ENCODE measurements around the gene IMPDH2.

The IMPDH2 gene

DNA sequence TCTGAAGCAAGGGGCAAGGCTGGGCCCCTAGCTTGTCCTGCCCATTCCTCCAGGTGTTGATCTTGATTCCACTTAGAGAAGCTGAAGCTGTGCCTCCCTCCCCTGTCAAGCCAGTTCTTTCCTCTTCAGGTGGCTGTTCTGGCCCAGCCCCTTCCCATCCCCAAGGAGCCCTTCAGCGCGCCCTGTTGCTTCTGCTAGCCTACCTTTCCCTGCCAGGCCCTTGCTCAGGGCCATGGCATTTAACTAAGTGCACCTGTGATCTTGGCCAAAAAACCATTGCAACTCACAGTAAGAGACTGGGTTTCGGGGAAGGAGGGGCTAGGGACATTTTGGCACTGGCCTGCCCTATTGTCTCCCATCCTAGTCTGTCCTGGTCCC, 23.9 kb downstream of the IMPDH2 start:
- Histone ChIP-seq H3K4me3 (ENCODE audit: low read length, poor library complexity, severe bottlenecking) (no peak overlapping the region), H3K27me3 (ENCODE audit: insufficient read depth, low read length, poor library complexity, severe bottlenecking) (no peaks in the 10 kb centered on the region), H4K20me1 (ENCODE audit: insufficient read depth, low read length, poor library complexity, severe bottlenecking) (peaks cover 21% of the 10 kb centered on the region), H3K9me3 (ENCODE audit: insufficient read depth, low read depth, low read length) (no peaks in the 10 kb centered on the region), H2AFZ (ENCODE audit: low read length) (no peak overlapping the region), H3K36me3 (ENCODE audit: insufficient read depth, low read length) (no peaks in the 10 kb centered on the region), H3K4me2 (ENCODE audit: low read depth, low read length, poor library complexity, severe bottlenecking) (no peak overlapping the region), H3K79me2 (ENCODE audit: insufficient read depth, low read length) (peaks cover 38% of the 10 kb centered on the region), H3K4me1 (ENCODE audit: insufficient read depth, low read length, poor library complexity, severe bottlenecking) (peaks cover 14% of the 10 kb centered on the region), H3K9ac (ENCODE audit: low read depth, low read length, poor library complexity, severe bottlenecking) (no peak overlapping the region), H3K9me2 (replicated peaks; ENCODE audit: low read depth, low read length) (no peaks in the 10 kb centered on the region), H3F3A (ENCODE audit: low read depth) (no peaks in the 10 kb centered on the region)
- TF ChIP-seq, protein P1, sequence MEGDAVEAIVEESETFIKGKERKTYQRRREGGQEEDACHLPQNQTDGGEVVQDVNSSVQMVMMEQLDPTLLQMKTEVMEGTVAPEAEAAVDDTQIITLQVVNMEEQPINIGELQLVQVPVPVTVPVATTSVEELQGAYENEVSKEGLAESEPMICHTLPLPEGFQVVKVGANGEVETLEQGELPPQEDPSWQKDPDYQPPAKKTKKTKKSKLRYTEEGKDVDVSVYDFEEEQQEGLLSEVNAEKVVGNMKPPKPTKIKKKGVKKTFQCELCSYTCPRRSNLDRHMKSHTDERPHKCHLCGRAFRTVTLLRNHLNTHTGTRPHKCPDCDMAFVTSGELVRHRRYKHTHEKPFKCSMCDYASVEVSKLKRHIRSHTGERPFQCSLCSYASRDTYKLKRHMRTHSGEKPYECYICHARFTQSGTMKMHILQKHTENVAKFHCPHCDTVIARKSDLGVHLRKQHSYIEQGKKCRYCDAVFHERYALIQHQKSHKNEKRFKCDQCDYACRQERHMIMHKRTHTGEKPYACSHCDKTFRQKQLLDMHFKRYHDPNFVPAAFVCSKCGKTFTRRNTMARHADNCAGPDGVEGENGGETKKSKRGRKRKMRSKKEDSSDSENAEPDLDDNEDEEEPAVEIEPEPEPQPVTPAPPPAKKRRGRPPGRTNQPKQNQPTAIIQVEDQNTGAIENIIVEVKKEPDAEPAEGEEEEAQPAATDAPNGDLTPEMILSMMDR (conservative IDR thresholded peaks at IDR 0.05; ENCODE audit: low read length) = no peak
- TF ChIP-seq EZH2phosphoT487 (IDR thresholded peaks at IDR 0.05; ENCODE audit: borderline replicate concordance) = no peak

- Histone ChIP-seq H3K9me3 (ENCODE audit: insufficient read depth, low read depth, low read length) (no peaks in the 10 kb centered on the region), H3K36me3 (ENCODE audit: insufficient read depth, low read length) (no peaks in the 10 kb centered on the region), H3K27me3 (ENCODE audit: insufficient read depth, low read length, poor library complexity, severe bottlenecking) (no peaks in the 10 kb centered on the region), H3K9me2 (replicated peaks; ENCODE audit: low read depth, low read length) (no peaks in the 10 kb centered on the region), H3F3A (ENCODE audit: low read depth) (no peaks in the 10 kb centered on the region), H2AFZ (ENCODE audit: low read length) (no peak overlapping the region), H3K79me2 (ENCODE audit: insufficient read depth, low read length) (peaks cover 31% of the 10 kb centered on the region), H3K9ac (ENCODE audit: low read depth, low read length, poor library complexity, severe bottlenecking) (no peak overlapping the region), H3K4me1 (ENCODE audit: insufficient read depth, low read length, poor library complexity, severe bottlenecking) (peaks cover 14% of the 10 kb centered on the region), H3K4me3 (ENCODE audit: low read length, poor library complexity, severe bottlenecking) (no peak overlapping the region), H4K20me1 (ENCODE audit: insufficient read depth, low read length, poor library complexity, severe bottlenecking) (peaks cover 14% of the 10 kb centered on the region), H3K4me2 (ENCODE audit: low read depth, low read length, poor library complexity, severe bottlenecking) (no peak overlapping the region)
- no peak for TF ChIP-seq EZH2phosphoT487 (IDR thresholded peaks at IDR 0.05; ENCODE audit: borderline replicate concordance)
- TF ChIP-seq, protein P1 (conservative IDR thresholded peaks at IDR 0.05; ENCODE audit: low read length) = no peak
Observed at GRCh38 chr3:49004352-49005302, 24.6 kb downstream of the IMPDH2 start.

DNA sequence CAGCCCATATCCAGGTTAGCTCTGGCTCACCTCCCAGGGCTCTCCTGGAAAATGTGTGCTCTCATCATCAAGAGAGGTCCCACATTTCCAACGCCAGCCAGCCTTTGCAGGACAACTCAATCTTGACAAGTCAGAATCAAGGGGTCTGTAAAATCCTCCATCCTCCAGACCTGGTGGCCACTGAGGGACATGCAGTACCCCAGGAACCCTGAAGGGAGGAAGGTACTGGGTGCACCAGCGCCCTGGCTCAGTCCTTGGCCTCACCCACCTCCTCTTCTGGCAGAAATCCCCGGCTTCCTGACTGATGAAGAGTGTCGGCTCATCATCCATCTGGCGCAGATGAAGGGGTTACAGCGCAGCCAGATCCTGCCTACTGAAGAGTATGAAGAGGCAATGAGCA, 28.0 kb downstream of the IMPDH2 start:
- Histone ChIP-seq H3K9ac (ENCODE audit: low read depth, low read length, poor library complexity, severe bottlenecking) (no peak overlapping the region), H3K36me3 (ENCODE audit: insufficient read depth, low read length) (no peaks in the 10 kb centered on the region), H3K27me3 (ENCODE audit: insufficient read depth, low read length, poor library complexity, severe bottlenecking) (no peaks in the 10 kb centered on the region), H2AFZ (ENCODE audit: low read length) (no peak overlapping the region), H3F3A (ENCODE audit: low read depth) (no peaks in the 10 kb centered on the region), H3K4me3 (ENCODE audit: low read length, poor library complexity, severe bottlenecking) (no peak overlapping the region), H3K9me2 (replicated peaks; ENCODE audit: low read depth, low read length) (no peaks in the 10 kb centered on the region), H4K20me1 (ENCODE audit: insufficient read depth, low read length, poor library complexity, severe bottlenecking) (no peaks in the 10 kb centered on the region), H3K9me3 (ENCODE audit: insufficient read depth, low read depth, low read length) (no peaks in the 10 kb centered on the region), H3K79me2 (ENCODE audit: insufficient read depth, low read length) (0 out of 2 replicates have a peak, but pooled peaks cover under 1% of the 10 kb centered on the region), H3K4me1 (ENCODE audit: insufficient read depth, low read length, poor library complexity, severe bottlenecking) (peaks cover under 1% of the 10 kb centered on the region), H3K4me2 (ENCODE audit: low read depth, low read length, poor library complexity, severe bottlenecking) (no peak overlapping the region)
- TF ChIP-seq EZH2phosphoT487 (IDR thresholded peaks at IDR 0.05; ENCODE audit: borderline replicate concordance) = no peak
- TF ChIP-seq, protein P1 (conservative IDR thresholded peaks at IDR 0.05; ENCODE audit: low read length) = no peak
